CD4-positive, alpha-beta T cell treated with Interleukin-15 for 4 hours (primary cell): ENCODE results near the gene IFITM1.
"Not testable (repeated sequence)": the region's sequence is repeated elsewhere in the genome, so short reads cannot be mapped to it uniquely, and the experiment has no call there.

Experiments used
- DNase-seq: peaks from one replicate; pipeline ENCODE4 v3.0.0-alpha.2; 2020; ENCODE audit warnings: low spot score

Gene IFITM1

DNA sequence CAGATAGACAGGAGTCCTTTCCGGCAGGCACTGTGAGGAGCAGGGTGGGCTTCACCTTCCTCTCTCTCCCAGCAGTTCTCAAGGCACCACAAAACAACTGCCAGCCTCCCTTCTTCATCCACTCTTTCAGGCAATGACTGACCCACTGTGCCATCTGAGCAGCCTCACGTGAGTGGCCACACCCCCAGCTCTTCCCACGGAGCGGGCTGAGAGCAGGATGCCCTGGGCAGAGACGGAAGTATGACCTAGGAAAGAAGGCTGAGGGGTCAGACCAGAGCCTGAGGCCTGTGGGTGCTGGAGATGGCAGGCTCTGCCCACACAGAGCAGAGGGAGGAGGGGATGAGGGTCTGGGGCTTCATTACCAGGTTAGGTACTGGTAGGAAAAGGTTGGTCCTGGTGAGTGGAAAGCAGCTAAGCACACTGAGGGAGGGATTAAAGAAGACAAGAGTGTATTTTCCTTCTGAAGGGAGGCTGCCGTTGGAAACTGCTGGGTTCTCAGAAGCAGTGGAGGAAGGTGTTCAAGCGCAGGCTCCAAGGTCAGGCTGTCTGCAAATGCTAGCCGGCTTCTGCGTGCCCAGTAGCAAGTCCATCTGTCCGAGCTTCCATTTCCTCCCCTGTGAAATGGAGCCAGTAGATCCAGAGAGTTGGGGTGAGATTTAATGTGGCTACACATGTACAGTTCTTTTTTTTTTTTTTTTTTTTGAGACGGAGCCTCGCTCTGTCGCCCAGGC, 31.0 kb upstream of the IFITM1 start:
- no peak for DNase-seq

- no peak for DNase-seq
These were observed 30.3 kb upstream of the IFITM1 start for GRCh38 chr11:283405-284104.

- DNase-seq: no peak
These were observed 29.5 kb upstream of the IFITM1 start for GRCh38 chr11:284105-285020.

DNA sequence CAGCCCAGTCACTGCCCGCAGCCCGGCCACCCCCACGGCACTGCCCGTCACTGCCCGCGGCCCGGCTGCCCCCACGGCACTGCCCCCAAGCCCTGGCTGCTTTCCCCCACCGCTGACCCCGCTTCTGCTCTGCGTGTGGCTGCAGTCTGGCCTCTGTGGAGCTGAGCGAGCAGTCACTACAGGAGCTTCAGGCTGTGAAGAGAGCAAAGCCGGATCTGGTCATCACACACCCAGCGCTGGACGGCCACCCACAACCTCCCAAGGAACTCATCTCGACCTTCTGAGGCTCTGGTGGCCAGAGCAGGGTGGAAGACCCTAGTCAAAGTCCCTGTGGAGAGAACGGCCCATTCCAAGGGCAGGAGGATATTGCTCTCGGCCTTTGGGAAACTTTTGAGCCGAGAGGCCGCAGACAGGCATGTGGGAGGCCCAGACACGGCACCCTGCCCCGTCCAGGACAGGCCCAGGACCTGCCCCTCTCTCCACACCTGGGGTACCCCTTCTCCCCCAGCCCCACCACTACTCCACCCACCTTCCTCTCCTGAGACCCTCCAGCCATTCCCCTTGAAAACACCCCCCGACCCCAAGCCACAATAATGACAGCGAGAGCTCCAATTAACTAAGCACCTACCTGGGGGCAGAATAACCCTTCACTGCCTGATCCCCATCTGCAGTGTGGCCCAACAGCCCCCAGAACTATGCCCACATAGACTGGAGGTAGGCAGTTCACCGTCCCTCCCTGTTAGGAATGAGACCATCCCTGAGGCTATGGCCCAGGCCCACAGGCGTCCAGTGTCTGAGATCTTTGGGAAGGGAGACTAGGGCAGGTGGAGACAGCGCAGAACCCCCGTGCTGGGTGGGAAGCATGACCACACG, 28.6 kb upstream of the IFITM1 start:
- DNase-seq: no peak

- DNase-seq: no peak
These were observed 28.0 kb upstream of the IFITM1 start for GRCh38 chr11:285894-286220.

- not testable (repeated sequence) for DNase-seq
These were observed 26.6 kb upstream of the IFITM1 start for GRCh38 chr11:286977-287820.

DNA sequence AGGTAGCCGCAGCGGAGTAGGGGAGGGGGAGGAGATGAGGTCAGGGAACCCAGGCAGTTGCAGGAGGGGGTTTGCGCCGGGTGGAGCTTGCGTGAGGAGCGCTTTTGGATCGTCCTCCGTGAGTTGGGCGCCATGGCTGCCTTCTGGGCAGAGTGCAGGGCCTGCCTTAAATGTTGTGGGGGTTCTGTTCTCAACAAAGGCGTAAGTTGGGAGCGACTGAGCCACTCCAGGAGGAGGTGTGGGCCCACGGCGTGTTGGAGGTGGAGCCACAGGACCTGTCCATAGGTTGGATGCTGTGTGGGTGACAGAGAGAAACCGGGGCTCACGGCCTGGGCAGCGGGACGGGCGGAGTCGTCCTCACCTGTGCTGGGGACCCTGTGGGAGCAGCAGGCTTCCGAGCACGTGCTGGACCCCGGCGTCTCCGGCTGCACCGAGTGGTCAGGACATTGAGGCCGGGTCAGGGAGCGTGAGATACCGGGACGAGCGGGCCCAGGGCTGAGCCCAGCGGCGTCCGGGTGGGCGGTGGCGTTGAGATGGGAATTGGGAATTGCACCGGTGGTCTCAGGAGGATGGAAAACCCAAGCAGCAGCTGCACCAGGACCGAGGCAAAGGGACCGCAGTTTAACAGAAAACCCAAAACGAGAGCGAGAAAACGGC, 25.9 kb upstream of the IFITM1 start:
- DNase-seq: no peak

GRCh38 chr11:288478-289397, 25.1 kb upstream of the IFITM1 start, which contains the start of gene PGGHG:
Gene PGGHG, plus strand, starts transcription at chr11:289126. Its CDS starts 691 bp downstream, at chr11:289817.
- no peak for DNase-seq

DNA sequence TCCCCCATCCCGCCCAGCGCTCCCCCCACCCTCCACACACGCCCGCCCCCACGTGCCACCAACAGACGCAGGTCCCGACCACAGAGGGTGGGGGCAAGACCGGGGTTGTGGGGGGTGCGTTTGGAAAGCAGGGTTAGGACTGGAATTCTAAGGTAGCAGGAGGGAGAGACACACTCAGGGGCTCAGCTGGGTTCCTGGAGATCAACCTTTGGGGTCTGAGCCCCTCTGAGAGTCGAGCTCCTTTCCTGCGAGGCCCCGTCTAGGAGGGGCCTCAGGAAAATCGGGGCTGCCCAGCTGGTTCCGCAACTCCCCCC, 24.5 kb upstream of the IFITM1 start:
- DNase-seq: no peak

GRCh38 chr11:289712-290620, 23.9 kb upstream of the IFITM1 start:
- no peak for DNase-seq

- DNase-seq: no peak
These were observed 23.1 kb upstream of the IFITM1 start for GRCh38 chr11:290621-291231.

DNA sequence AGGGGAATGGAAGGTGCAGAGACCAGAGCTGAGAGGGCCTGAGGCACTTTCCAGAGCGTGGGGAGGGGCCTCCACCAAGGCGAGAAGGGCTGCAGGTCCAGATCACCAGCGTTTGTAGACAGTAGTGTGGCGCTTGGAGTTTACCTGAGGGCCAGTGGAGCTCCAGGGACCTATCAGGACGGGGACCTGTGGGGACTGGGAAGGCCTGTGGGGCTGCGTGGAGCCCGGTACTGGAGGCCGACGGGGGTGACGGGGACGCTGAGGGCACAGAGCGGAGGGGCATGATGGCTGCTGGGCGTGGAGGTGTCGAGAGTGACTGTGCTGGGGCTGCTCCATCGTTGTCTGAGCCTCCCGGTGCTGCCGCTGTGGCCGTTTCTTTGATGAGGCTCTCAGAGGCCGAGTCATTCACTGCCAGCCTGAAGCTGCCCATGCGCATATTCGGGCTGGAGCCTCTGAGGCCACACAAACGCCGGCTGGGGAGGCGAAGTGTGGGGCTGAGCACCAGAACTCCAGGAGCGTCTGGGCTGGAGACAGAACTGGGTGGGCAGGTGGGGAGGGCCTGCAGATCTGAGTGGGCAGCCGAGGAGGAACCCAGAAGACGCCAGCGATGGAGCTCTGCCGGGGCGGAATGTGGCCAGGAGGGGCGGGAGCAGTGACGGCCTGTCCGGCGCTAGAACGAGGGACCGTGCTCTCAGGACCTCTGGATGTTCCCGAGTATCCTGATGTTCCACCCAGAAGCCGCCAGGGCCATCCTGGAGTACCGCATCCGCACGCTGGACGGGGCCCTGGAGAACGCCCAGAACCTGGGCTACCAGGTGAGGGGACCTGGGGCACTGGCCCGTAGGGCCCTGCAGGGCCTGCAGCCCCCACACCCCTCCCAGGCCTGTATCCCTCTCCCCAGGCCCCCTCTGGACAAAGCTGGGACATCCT, 22.3 kb upstream of the IFITM1 start:
- no peak for DNase-seq

GRCh38 chr11:292211-293121, 21.4 kb upstream of the IFITM1 start:
- no peak for DNase-seq

DNA sequence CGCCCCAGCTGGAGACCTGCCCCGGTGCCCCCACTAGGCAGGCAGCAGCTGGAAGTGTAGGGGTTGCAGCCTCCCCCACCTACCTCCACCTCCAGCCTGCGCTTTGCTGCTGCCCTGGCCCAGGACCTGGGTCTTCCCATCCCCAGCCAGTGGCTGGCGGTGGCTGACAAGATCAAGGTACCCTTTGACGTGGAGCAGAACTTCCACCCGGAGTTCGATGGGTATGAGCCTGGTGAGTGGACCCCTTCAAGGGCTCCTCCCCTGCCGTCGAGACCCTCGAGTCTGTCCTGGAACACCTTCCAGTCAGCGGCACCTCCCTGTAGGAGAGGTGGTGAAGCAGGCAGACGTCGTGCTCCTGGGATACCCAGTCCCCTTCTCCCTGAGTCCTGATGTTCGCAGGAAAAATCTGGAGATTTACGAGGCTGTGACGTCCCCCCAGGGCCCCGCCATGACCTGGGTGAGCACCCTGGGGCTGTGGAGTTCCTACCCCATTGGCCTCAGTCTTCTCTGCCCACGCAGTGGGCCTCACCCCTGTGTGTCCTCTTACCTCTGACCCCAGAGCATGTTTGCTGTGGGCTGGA, 20.5 kb upstream of the IFITM1 start:
- DNase-seq: no peak
